ENCODE results near the gene DNTT. TPM values are rescaled to one million over a fixed set of nuclear protein-coding genes. Genes with fewer than 3 reads are reported as not detected.

Gene DNTT
- polyA plus RNA-seq, 1 donor from 2014 or later: not detected

DNA sequence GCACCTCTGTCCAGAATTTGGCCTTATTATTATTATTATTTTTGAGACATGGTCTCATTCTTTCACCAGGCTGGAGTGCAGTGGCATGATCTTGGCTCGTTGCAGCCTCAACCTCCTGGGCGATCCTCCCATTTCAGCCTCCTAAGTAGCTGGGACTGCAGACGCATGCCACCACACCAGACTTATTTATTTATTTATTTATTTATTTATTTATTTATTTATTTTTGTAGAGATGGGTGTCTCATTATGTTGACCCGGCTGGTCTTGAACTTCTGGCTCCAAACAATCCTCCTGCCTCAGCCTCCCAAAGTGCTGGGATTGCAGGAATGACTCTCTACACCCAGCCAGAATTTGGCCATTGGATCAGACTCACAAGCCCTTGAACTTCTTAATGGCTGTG lies 39.3 kb upstream of the DNTT start:
- no peak overlapping the region for H3K4me2 ChIP-seq (ENCODE audit: low read length)
- no peaks in the 10 kb centered on the region for H3K9me2 ChIP-seq (ENCODE audit: insufficient read depth, low read length)
- no peaks in the 10 kb centered on the region for H3F3A ChIP-seq (ENCODE audit: insufficient read depth, low read length, poor library complexity, severe bottlenecking)
- H3K27me3 ChIP-seq (ENCODE audit: insufficient read depth, low read depth, low read length): no peaks in the 10 kb centered on the region
- no peaks in the 10 kb centered on the region for H4K20me1 ChIP-seq (ENCODE audit: insufficient read depth)
- no peak overlapping the region for H3K27ac ChIP-seq (ENCODE audit: low read length)
- no peak overlapping the region for H2AFZ ChIP-seq (ENCODE audit: low read depth, low read length)
- H3K36me3 ChIP-seq (ENCODE audit: insufficient read depth, low read length): no peaks in the 10 kb centered on the region
- H3K79me2 ChIP-seq (replicated peaks; ENCODE audit: insufficient read depth, low read length): no peaks in the 10 kb centered on the region
- H3K9me3 ChIP-seq (ENCODE audit: low read length): no peaks in the 10 kb centered on the region
- no peak overlapping the region for H3K9ac ChIP-seq (ENCODE audit: low read length)
- no peak overlapping the region for H3K4me3 ChIP-seq (ENCODE audit: low read length)
- TF ChIP-seq POLR2AphosphoS5 (IDR thresholded peaks at IDR 0.05): no peak

- Histone ChIP-seq H2AFZ (ENCODE audit: low read depth, low read length) (no peak overlapping the region), H3K36me3 (ENCODE audit: insufficient read depth, low read length) (no peaks in the 10 kb centered on the region), H3K27me3 (ENCODE audit: insufficient read depth, low read depth, low read length) (no peaks in the 10 kb centered on the region), H3K4me2 (ENCODE audit: low read length) (no peak overlapping the region), H3K27ac (ENCODE audit: low read length) (no peak overlapping the region), H3K79me2 (replicated peaks; ENCODE audit: insufficient read depth, low read length) (no peaks in the 10 kb centered on the region), H3K4me3 (ENCODE audit: low read length) (no peak overlapping the region), H3F3A (ENCODE audit: insufficient read depth, low read length, poor library complexity, severe bottlenecking) (no peaks in the 10 kb centered on the region), H3K9ac (ENCODE audit: low read length) (no peak overlapping the region), H3K9me2 (ENCODE audit: insufficient read depth, low read length) (no peaks in the 10 kb centered on the region), H3K9me3 (ENCODE audit: low read length) (no peaks in the 10 kb centered on the region), H4K20me1 (ENCODE audit: insufficient read depth) (no peaks in the 10 kb centered on the region)
- TF ChIP-seq EZH2 (IDR thresholded peaks at IDR 0.05; ENCODE audit: borderline replicate concordance, insufficient read depth, low read length, poor library complexity, severe bottlenecking) (no peak), MXI1 (conservative IDR thresholded peaks at IDR 0.05; ENCODE audit: poor library complexity, severe bottlenecking) (no peak), POLR2AphosphoS5 (IDR thresholded peaks at IDR 0.05) (no peak), TAF1 (IDR thresholded peaks at IDR 0.05; ENCODE audit: low read depth) (no peak), EP300 (conservative IDR thresholded peaks at IDR 0.05; ENCODE audit: poor library complexity, severe bottlenecking) (no peak), RAD21 (conservative IDR thresholded peaks at IDR 0.05) (no peak)
- TF ChIP-seq, protein P1, sequence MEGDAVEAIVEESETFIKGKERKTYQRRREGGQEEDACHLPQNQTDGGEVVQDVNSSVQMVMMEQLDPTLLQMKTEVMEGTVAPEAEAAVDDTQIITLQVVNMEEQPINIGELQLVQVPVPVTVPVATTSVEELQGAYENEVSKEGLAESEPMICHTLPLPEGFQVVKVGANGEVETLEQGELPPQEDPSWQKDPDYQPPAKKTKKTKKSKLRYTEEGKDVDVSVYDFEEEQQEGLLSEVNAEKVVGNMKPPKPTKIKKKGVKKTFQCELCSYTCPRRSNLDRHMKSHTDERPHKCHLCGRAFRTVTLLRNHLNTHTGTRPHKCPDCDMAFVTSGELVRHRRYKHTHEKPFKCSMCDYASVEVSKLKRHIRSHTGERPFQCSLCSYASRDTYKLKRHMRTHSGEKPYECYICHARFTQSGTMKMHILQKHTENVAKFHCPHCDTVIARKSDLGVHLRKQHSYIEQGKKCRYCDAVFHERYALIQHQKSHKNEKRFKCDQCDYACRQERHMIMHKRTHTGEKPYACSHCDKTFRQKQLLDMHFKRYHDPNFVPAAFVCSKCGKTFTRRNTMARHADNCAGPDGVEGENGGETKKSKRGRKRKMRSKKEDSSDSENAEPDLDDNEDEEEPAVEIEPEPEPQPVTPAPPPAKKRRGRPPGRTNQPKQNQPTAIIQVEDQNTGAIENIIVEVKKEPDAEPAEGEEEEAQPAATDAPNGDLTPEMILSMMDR (IDR thresholded peaks at IDR 0.05; ENCODE audit: poor library complexity, severe bottlenecking): no peak
- TF ChIP-seq, protein P2, sequence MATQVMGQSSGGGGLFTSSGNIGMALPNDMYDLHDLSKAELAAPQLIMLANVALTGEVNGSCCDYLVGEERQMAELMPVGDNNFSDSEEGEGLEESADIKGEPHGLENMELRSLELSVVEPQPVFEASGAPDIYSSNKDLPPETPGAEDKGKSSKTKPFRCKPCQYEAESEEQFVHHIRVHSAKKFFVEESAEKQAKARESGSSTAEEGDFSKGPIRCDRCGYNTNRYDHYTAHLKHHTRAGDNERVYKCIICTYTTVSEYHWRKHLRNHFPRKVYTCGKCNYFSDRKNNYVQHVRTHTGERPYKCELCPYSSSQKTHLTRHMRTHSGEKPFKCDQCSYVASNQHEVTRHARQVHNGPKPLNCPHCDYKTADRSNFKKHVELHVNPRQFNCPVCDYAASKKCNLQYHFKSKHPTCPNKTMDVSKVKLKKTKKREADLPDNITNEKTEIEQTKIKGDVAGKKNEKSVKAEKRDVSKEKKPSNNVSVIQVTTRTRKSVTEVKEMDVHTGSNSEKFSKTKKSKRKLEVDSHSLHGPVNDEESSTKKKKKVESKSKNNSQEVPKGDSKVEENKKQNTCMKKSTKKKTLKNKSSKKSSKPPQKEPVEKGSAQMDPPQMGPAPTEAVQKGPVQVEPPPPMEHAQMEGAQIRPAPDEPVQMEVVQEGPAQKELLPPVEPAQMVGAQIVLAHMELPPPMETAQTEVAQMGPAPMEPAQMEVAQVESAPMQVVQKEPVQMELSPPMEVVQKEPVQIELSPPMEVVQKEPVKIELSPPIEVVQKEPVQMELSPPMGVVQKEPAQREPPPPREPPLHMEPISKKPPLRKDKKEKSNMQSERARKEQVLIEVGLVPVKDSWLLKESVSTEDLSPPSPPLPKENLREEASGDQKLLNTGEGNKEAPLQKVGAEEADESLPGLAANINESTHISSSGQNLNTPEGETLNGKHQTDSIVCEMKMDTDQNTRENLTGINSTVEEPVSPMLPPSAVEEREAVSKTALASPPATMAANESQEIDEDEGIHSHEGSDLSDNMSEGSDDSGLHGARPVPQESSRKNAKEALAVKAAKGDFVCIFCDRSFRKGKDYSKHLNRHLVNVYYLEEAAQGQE (IDR thresholded peaks at IDR 0.05; ENCODE audit: borderline replicate concordance): no peak
These were observed 38.0 kb upstream of the DNTT start for GRCh38 chr10:96266118-96266770.

- H3K27me3 ChIP-seq (ENCODE audit: insufficient read depth, low read depth, low read length): no peaks in the 10 kb centered on the region
- no peak overlapping the region for H3K4me2 ChIP-seq (ENCODE audit: low read length)
- H3K36me3 ChIP-seq (ENCODE audit: insufficient read depth, low read length): no peaks in the 10 kb centered on the region
- H3K9me3 ChIP-seq (ENCODE audit: low read length): no peaks in the 10 kb centered on the region
- no peak overlapping the region for H3K4me3 ChIP-seq (ENCODE audit: low read length)
- H3K9ac ChIP-seq (ENCODE audit: low read length): no peak overlapping the region
- H2AFZ ChIP-seq (ENCODE audit: low read depth, low read length): no peak overlapping the region
- H3K9me2 ChIP-seq (ENCODE audit: insufficient read depth, low read length): no peaks in the 10 kb centered on the region
- no peaks in the 10 kb centered on the region for H3K79me2 ChIP-seq (replicated peaks; ENCODE audit: insufficient read depth, low read length)
- H4K20me1 ChIP-seq (ENCODE audit: insufficient read depth): no peaks in the 10 kb centered on the region
- TF ChIP-seq EZH2 (IDR thresholded peaks at IDR 0.05; ENCODE audit: borderline replicate concordance, insufficient read depth, low read length, poor library complexity, severe bottlenecking): no peak
- TF ChIP-seq EP300 (conservative IDR thresholded peaks at IDR 0.05; ENCODE audit: poor library complexity, severe bottlenecking): no peak
- no peak for TF ChIP-seq POLR2AphosphoS5 (IDR thresholded peaks at IDR 0.05)
- no peak for TF ChIP-seq TAF1 (IDR thresholded peaks at IDR 0.05; ENCODE audit: low read depth)
- TF ChIP-seq, protein P2 (IDR thresholded peaks at IDR 0.05; ENCODE audit: borderline replicate concordance): no peak
- TF ChIP-seq, protein P1 (IDR thresholded peaks at IDR 0.05; ENCODE audit: poor library complexity, severe bottlenecking): no peak
- TF ChIP-seq SMC3 (conservative IDR thresholded peaks at IDR 0.05; ENCODE audit: poor library complexity): no peak
- TF ChIP-seq MXI1 (conservative IDR thresholded peaks at IDR 0.05; ENCODE audit: poor library complexity, severe bottlenecking): no peak
- no peak for TF ChIP-seq RAD21 (conservative IDR thresholded peaks at IDR 0.05)
- no peak overlapping the region for H3K27ac ChIP-seq (ENCODE audit: low read length)
- no peaks in the 10 kb centered on the region for H3F3A ChIP-seq (ENCODE audit: insufficient read depth, low read length, poor library complexity, severe bottlenecking)
These were observed 37.0 kb upstream of the DNTT start for GRCh38 chr10:96267234-96267705.
